Smooth muscle cell (in vitro differentiated cells): Measurements from ENCODE around the gene FAM47B. TPM values are rescaled to one million over a fixed set of nuclear protein-coding genes. Genes with fewer than 3 reads are reported as not detected.

Experiments
- DNase-seq: peaks from one replicate; lab custom pipeline; 2025; ENCODE audit not compliant: unreplicated experiment; lab: John Stamatoyannopoulos, UW
- H2AFZ ChIP-seq: fragments of 200-600 bp; sonication (generic); 2 replicates; pipeline ENCODE4 v1.6.0; 2016; ENCODE audit warnings: antibody characterized with exemption, low read depth, mild to moderate bottlenecking
- H3F3A ChIP-seq: fragments of 200-600 bp; sonication (generic); 2 replicates; pipeline ENCODE4 v1.6.0; 2017; ENCODE audit warnings: antibody characterized with exemption, low read depth
- H3K27ac ChIP-seq: fragments of 200-600 bp; sonication (generic); 2 replicates; pipeline ENCODE4 v1.5.1; 2016; ENCODE audit warnings: low read depth, mild to moderate bottlenecking
- H3K27me3 ChIP-seq: fragments of 200-600 bp; sonication (generic); 2 replicates; pipeline ENCODE4 v1.6.1; 2016; ENCODE audit warnings: low read depth, mild to moderate bottlenecking
- H3K36me3 ChIP-seq: fragments of 200-600 bp; sonication (generic); 2 replicates; pipeline ENCODE4 v1.5.1; 2016; ENCODE audit warnings: low read depth
- H3K4me1 ChIP-seq: fragments of 200-600 bp; sonication (generic); 2 replicates; pipeline ENCODE4 v1.5.1; 2016; ENCODE audit warnings: low read depth
- H3K4me2 ChIP-seq: fragments of 200-600 bp; sonication (generic); 2 replicates; pipeline ENCODE4 v1.6.0; 2016; ENCODE audit warnings: mild to moderate bottlenecking
- H3K4me3 ChIP-seq: fragments of 200-600 bp; sonication (generic); 2 replicates; pipeline ENCODE4 v1.5.1; 2016; ENCODE audit warnings: mild to moderate bottlenecking
- H3K79me2 ChIP-seq: fragments of 200-600 bp; sonication (generic); 2 replicates; pipeline ENCODE4 v1.6.0; 2016; ENCODE audit warnings: low read depth, mild to moderate bottlenecking
- H3K9ac ChIP-seq: fragments of 200-600 bp; sonication (generic); 2 replicates; pipeline ENCODE4 v1.6.0; 2016; ENCODE audit warnings: low read depth
- H3K9me3 ChIP-seq: fragments of 200-600 bp; sonication (generic); replicated peaks from 2 replicates; pipeline ENCODE4 v1.5.1; 2016; ENCODE audit warnings: low read depth
- H4K20me1 ChIP-seq: fragments of 200-600 bp; sonication (generic); 2 replicates; pipeline ENCODE4 v1.6.0; 2016; ENCODE audit warnings: low read depth
- WGBS: methylation state at CpG from one replicate; pipeline ENCODE4 v1.1.7; 2016; ENCODE audit warnings: low lambda C conversion rate; 5-methylcytosine and 5-hydroxymethylcytosine counted together
- polyA plus RNA-seq: library from polyadenylated mRNA; unstranded; fragments of >200 nt; fragmentation: Nextera tagmentation; extraction: Ambion mirVana; gene quantifications from 2 replicates; pipeline ENCODE4 v1.2.1, GENCODE V29; 2016
- total RNA-seq: library from RNA; depleted of rRNA; stranded (reverse); fragments of >200 nt; gene quantifications from 2 replicates; pipeline ENCODE4 v1.2.3, GENCODE V29; 2014
- TF ChIP-seq, protein P1 (sequence below): fragments of 200-600 bp; sonication (generic); IDR thresholded peaks from 2 replicates; pipeline ENCODE4 v1.5.1; 2017; ENCODE audit warnings: borderline replicate concordance, mild to moderate bottlenecking, antibody characterized with exemption; ENCODE audit not compliant: insufficient read depth, poor library complexity, severe bottlenecking

FAM47B gene
- total and polyA plus RNA-seq, 2 experiments from 2014 or later, result not detected

DNA sequence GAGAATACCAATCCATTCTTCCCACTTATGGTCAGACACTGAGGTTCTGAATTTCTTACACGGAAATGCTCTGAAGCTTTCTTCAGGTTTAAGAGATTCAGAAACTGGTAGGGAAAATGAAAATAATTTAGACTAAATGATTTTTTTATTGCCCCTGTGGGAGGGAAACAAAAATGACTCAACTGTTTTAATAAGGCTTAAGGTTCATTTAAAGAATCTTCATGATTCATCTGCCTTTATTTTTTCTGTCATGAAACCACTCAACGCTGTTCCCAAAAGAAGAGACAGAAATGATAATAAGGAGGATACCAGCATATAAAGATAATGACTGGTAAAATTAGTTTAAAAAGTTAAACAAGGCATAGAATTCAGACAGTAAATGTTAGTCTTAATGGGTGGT, 39.3 kb upstream of the FAM47B start:
- no peaks in the 10 kb centered on the region for H3K9me3 ChIP-seq
- 62% methylated on average over 2 of the region's 2 CpGs for WGBS

DNA sequence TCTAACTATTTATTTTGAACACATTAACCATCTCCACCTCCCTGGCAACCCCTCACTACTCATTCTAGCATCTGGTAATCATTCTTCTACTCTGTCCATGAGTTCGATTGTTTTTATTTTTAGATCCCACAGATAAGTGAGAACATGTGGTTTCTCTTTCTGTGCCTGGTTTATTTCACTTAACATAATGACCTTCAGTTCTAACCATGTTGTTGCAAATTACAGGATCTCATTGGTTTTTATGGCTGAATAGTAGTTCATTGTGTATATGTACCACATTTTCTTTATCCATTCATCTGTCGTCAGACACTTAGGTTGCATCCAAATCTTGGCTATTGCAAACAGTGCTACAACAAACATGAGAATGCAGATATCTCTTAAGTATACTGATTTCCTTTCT, 33.4 kb upstream of the FAM47B start:
- Histone ChIP-seq H3K79me2 (no peaks in the 10 kb centered on the region), H3K4me3 (no peak overlapping the region), H3F3A (no peaks in the 10 kb centered on the region), H3K4me2 (no peak overlapping the region), H3K4me1 (no peaks in the 10 kb centered on the region), H3K9ac (no peak overlapping the region), H3K9me3 (no peaks in the 10 kb centered on the region), H3K27ac (no peak overlapping the region), H3K36me3 (no peaks in the 10 kb centered on the region), H4K20me1 (no peaks in the 10 kb centered on the region), H3K27me3 (no peaks in the 10 kb centered on the region), H2AFZ (no peak overlapping the region)
- WGBS, result 69% methylated on average over 2 of the region's 2 CpGs
- no peak for DNase-seq
- TF ChIP-seq, protein P1, sequence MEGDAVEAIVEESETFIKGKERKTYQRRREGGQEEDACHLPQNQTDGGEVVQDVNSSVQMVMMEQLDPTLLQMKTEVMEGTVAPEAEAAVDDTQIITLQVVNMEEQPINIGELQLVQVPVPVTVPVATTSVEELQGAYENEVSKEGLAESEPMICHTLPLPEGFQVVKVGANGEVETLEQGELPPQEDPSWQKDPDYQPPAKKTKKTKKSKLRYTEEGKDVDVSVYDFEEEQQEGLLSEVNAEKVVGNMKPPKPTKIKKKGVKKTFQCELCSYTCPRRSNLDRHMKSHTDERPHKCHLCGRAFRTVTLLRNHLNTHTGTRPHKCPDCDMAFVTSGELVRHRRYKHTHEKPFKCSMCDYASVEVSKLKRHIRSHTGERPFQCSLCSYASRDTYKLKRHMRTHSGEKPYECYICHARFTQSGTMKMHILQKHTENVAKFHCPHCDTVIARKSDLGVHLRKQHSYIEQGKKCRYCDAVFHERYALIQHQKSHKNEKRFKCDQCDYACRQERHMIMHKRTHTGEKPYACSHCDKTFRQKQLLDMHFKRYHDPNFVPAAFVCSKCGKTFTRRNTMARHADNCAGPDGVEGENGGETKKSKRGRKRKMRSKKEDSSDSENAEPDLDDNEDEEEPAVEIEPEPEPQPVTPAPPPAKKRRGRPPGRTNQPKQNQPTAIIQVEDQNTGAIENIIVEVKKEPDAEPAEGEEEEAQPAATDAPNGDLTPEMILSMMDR, result no peak

More for the DNA sequence above, 39.3 kb upstream of the FAM47B start:
- H4K20me1 ChIP-seq, result no peaks in the 10 kb centered on the region
- no peak overlapping the region for H3K4me3 ChIP-seq
- H3K27ac ChIP-seq, result peak overlapping the region; percentile 41
- peak overlapping the region; percentile 42 for H3K4me2 ChIP-seq
- H3K36me3 ChIP-seq, result no peaks in the 10 kb centered on the region
- H2AFZ ChIP-seq, result no peak overlapping the region
- TF ChIP-seq, protein P1, result no peak
- H3K9ac ChIP-seq, result no peak overlapping the region
- no peaks in the 10 kb centered on the region for H3K27me3 ChIP-seq
- DNase-seq, result no peak
- no peaks in the 10 kb centered on the region for H3F3A ChIP-seq
- H3K79me2 ChIP-seq, result no peaks in the 10 kb centered on the region
- H3K4me1 ChIP-seq, result no peaks in the 10 kb centered on the region

- no peaks in the 10 kb centered on the region for H4K20me1 ChIP-seq
- H3K4me1 ChIP-seq, result no peaks in the 10 kb centered on the region
- no peaks in the 10 kb centered on the region for H3K27me3 ChIP-seq
- no peaks in the 10 kb centered on the region for H3F3A ChIP-seq
- H3K9me3 ChIP-seq, result no peaks in the 10 kb centered on the region
- H3K36me3 ChIP-seq, result no peaks in the 10 kb centered on the region
- H3K4me3 ChIP-seq, result no peak overlapping the region
- no peak overlapping the region for H3K9ac ChIP-seq
- no peak overlapping the region for H2AFZ ChIP-seq
- no peaks in the 10 kb centered on the region for H3K79me2 ChIP-seq
- H3K4me2 ChIP-seq, result no peak overlapping the region
- no peak for DNase-seq
- TF ChIP-seq, protein P1, result no peak
- H3K27ac ChIP-seq, result no peak overlapping the region
- 85% methylated on average over 3 of the region's 3 CpGs for WGBS
Observed at GRCh38 chrX:34915463-34916225, 27.0 kb upstream of the FAM47B start.

DNA sequence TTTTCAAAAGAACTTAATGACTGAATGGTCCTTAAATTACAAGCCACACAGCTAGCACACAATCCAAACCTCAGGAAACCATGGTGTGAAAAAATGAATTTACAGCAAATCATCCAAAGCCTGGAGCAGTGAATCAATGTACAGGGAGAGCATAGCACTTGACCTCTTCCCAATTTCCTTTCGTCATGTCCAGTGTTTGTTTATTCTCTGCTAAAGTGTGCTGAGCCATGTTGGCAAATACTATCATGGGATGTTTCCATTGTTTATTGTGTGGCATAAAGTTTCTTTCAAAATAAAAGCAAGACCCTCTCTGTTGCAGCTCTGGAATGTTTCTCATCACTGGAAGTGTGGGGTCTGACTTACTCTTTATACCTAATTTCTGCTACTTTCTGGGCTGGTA, 25.4 kb upstream of the FAM47B start:
- Histone ChIP-seq H3K79me2 (no peaks in the 10 kb centered on the region), H2AFZ (no peak overlapping the region), H3K4me3 (no peak overlapping the region), H3K9ac (no peak overlapping the region), H3K4me1 (no peaks in the 10 kb centered on the region), H3K36me3 (no peaks in the 10 kb centered on the region), H3K9me3 (no peaks in the 10 kb centered on the region), H3K27me3 (no peaks in the 10 kb centered on the region), H3K4me2 (no peak overlapping the region), H3K27ac (peak overlapping the region; percentile 52), H4K20me1 (no peaks in the 10 kb centered on the region), H3F3A (no peaks in the 10 kb centered on the region)
- TF ChIP-seq, protein P1, result no peak
- WGBS, result 93% methylated on average over 1 of the region's 1 CpG
- DNase-seq, result no peak
